Body of pancreas (tissue), 4 donors: Measurements from ENCODE around the gene ULK3. TPM values are rescaled to one million over a fixed set of nuclear protein-coding genes. Genes with fewer than 3 reads are reported as not detected.

ENCODE experiments used
- ATAC-seq: fragments of 150-250 bp; one replicate; pipeline ENCODE4 v1.9.1; 2016
- DNase-seq, 4 donors: peaks; one replicate each; pipeline ENCODE4 v3.0.0-alpha.2; 2019
- H3K27ac ChIP-seq, 4 donors: fragments of 200-600 bp; sonication (generic); 1 replicate in 3 of 4; 2 replicates in 1 of 4; pipeline versions ENCODE4 v1.5.1 to v1.6.1; 2016 to 2019; ENCODE audit warnings: mild to moderate bottlenecking in 1 of 4, mixed read lengths in 1 of 4, moderate library complexity in 1 of 4
- H3K27me3 ChIP-seq, 2 donors: fragments of 200-600 bp; sonication (generic); one replicate each; pipeline ENCODE4 v1.6.0; 2016; ENCODE audit warnings: mild to moderate bottlenecking in 1 of 2
- H3K36me3 ChIP-seq, 2 donors: fragments of 200-600 bp; sonication (generic); replicated peaks in 1 of 2; 2 replicates each; pipeline ENCODE4 v1.5.1; 2016; ENCODE audit warnings: low read depth in 2 of 2; ENCODE audit not compliant: insufficient read depth in 1 of 2
- H3K4me1 ChIP-seq: fragments of 200-600 bp; sonication (generic); one replicate; pipeline ENCODE4 v1.6.0; 2016
- H3K4me3 ChIP-seq, 2 donors: fragments of 200-600 bp; sonication (generic); 1 replicate in 1 of 2; 2 replicates in 1 of 2; pipeline ENCODE4 v1.5.1; 2016 to 2019
- H3K9me3 ChIP-seq, 3 donors: fragments of 200-600 bp; sonication (generic); 1 replicate in 2 of 3; 2 replicates in 1 of 3; pipeline ENCODE4 v1.5.1; 2016
- CTCF ChIP-seq, 7 experiments: fragments of 450-650 bp in 4 of 7; fragments of 200-600 bp in 3 of 7; sonication (generic) in 3 of 7; IDR thresholded peaks; one replicate each; pipeline ENCODE4 v1.5.1; 2016 to 2019; ENCODE audit warnings: antibody characterized with exemption in 7 of 7
- POLR2A ChIP-seq, 3 donors: fragments of 450-650 bp; IDR thresholded peaks; one replicate each; pipeline ENCODE4 v1.6.1; 2016; ENCODE audit warnings: antibody characterized with exemption in 3 of 3, mild to moderate bottlenecking in 2 of 3
- WGBS, 2 donors: methylation state at CpG; one replicate each; pipeline ENCODE4 v1.1.5; 2017; 5-methylcytosine and 5-hydroxymethylcytosine counted together
- intact Hi-C: fragments of 100-400 bp; cut with DNase I; formaldehyde crosslinking; loops from one replicate; pipeline ENCODE4 v1.15.1; 2023
- total RNA-seq, 2 donors: library from RNA; depleted of rRNA; stranded (reverse); fragments of >200 nt; gene quantifications; one replicate each; pipeline ENCODE4 v1.1.0, GENCODE V29; 2016

Gene ULK3
- total RNA-seq, 2 donors from 2014 or later: 74.2 to 76.3 TPM

- no peak for DNase-seq
- Histone ChIP-seq H3K4me3 (no peak overlapping the region), H3K27me3 (no peaks in the 10 kb centered on the region), H3K36me3 (peaks cover 0 to 6% of the 10 kb centered on the region in 2 donors), H3K9me3 (no peaks in the 10 kb centered on the region), H3K27ac (no peak overlapping the region), H3K4me1 (peaks cover 21% of the 10 kb centered on the region)
- intact Hi-C loops: loop anchor here (10.0 kb wide), 1 partner anchor 60 kb away; the partner anchor contains the start of gene FAM219B
- TF ChIP-seq CTCF (IDR thresholded peaks at IDR 0.05) (no peak), POLR2A (IDR thresholded peaks at IDR 0.05) (no peak)
- no peak for ATAC-seq
- 76 to 81% methylated on average over 10 to 12 of the region's 12 CpGs for WGBS, 2 donors
Observed at GRCh38 chr15:74844319-74845207, 1.6 kb upstream of the ULK3 start.

GRCh38 chr15:74843891-74844299, 939 bp upstream of the ULK3 start:
- intact Hi-C loops: loop anchor here (10.0 kb wide), 1 partner anchor 61 kb away; the partner anchor contains the start of gene FAM219B
- Histone ChIP-seq H3K27ac (peak overlapping the region in 2 of 4 donors; percentile 82 to 88), H3K4me1 (peaks cover 21% of the 10 kb centered on the region), H3K4me3 (no peak overlapping the region), H3K9me3 (no peaks in the 10 kb centered on the region), H3K27me3 (no peaks in the 10 kb centered on the region), H3K36me3 (peaks cover 0 to 6% of the 10 kb centered on the region in 2 donors)
- no peak for ATAC-seq
- no peak for DNase-seq
- no peak for TF ChIP-seq CTCF (IDR thresholded peaks at IDR 0.05)
- TF ChIP-seq POLR2A (IDR thresholded peaks at IDR 0.05): no peak
- WGBS, 2 donors: 65 to 66% methylated on average over 9 to 12 of the region's 12 CpGs

GRCh38 chr15:74843445-74843828, 481 bp upstream of the ULK3 start:
- peak overlapping the region; percentile 78 to 88 (median 82) for H3K27ac ChIP-seq
- ATAC-seq (no peak), DNase-seq (no peak)
- peaks cover 21% of the 10 kb centered on the region for H3K4me1 ChIP-seq
- TF ChIP-seq POLR2A (IDR thresholded peaks at IDR 0.05) (no peak), CTCF (IDR thresholded peaks at IDR 0.05) (peak in 2 of 7 experiments; percentile 0 to 7)
- no peaks in the 10 kb centered on the region for H3K27me3 ChIP-seq
- 13 to 56% methylated on average over 6 to 17 of the region's 18 CpGs for WGBS, 2 donors
- H3K9me3 ChIP-seq: no peaks in the 10 kb centered on the region
- peak overlapping the region in 1 of 2 donors; percentile 1 for H3K4me3 ChIP-seq
- intact Hi-C loops: loop anchor here (10.0 kb wide), 1 partner anchor 61 kb away; the partner anchor contains the start of gene FAM219B
- peaks cover 0 to 4% of the 10 kb centered on the region in 2 donors for H3K36me3 ChIP-seq

GRCh38 chr15:74841891-74842373, 1.0 kb downstream of the ULK3 start:
- DNase-seq (no peak), ATAC-seq (no peak)
- H3K27me3 ChIP-seq: no peaks in the 10 kb centered on the region
- 31 to 64% methylated on average over 5 to 14 of the region's 14 CpGs for WGBS, 2 donors
- intact Hi-C loops: loop anchor here (10.0 kb wide), 1 partner anchor 63 kb away; the partner anchor contains the start of gene FAM219B
- peak overlapping the region in 1 of 2 donors; percentile 29 for H3K4me3 ChIP-seq
- no peak overlapping the region for H3K27ac ChIP-seq
- TF ChIP-seq POLR2A (IDR thresholded peaks at IDR 0.05): no peak
- TF ChIP-seq CTCF (IDR thresholded peaks at IDR 0.05): no peak
- peaks cover 21% of the 10 kb centered on the region for H3K4me1 ChIP-seq
- H3K36me3 ChIP-seq: no peaks in the 10 kb centered on the region
- H3K9me3 ChIP-seq: no peaks in the 10 kb centered on the region
